Osteocyte (in vitro differentiated cells): Measurements from ENCODE around the gene DIAPH1. TPM values are rescaled to one million over a fixed set of nuclear protein-coding genes. Genes with fewer than 3 reads are reported as not detected.

Source experiments
- DNase-seq: peaks from one replicate; pipeline ENCODE4 v3.0.0; 2021; ENCODE audit warnings: mixed read lengths; ENCODE audit not compliant: unreplicated experiment; ENCODE audit errors: extremely low spot score
- H3K27ac Mint-ChIP-seq: one replicate; pipeline ENCODE4 v1.8.0; 2021; ENCODE audit warnings: mild to moderate bottlenecking, mixed read lengths; ENCODE audit not compliant: unreplicated experiment
- H3K27me3 Mint-ChIP-seq: one replicate; pipeline ENCODE4 v1.8.0; 2021; ENCODE audit warnings: mixed read lengths; ENCODE audit not compliant: unreplicated experiment
- H3K36me3 Mint-ChIP-seq: one replicate; pipeline ENCODE4 v1.8.0; 2021; ENCODE audit warnings: mixed read lengths; ENCODE audit not compliant: unreplicated experiment
- H3K4me1 Mint-ChIP-seq: one replicate; pipeline ENCODE4 v1.8.0; 2021; ENCODE audit warnings: mixed read lengths; ENCODE audit not compliant: unreplicated experiment
- H3K4me3 Mint-ChIP-seq: one replicate; pipeline ENCODE4 v1.8.0; 2021; ENCODE audit warnings: mild to moderate bottlenecking, moderate library complexity, mixed read lengths; ENCODE audit not compliant: unreplicated experiment
- H3K9me3 Mint-ChIP-seq: one replicate; pipeline ENCODE4 v1.8.0; 2021; ENCODE audit warnings: mixed read lengths; ENCODE audit not compliant: unreplicated experiment
- CTCF ChIP-seq: fragments of 200-600 bp; sonication (generic); IDR thresholded peaks from 2 replicates; pipeline ENCODE4 v1.5.0; 2021; ENCODE audit warnings: antibody characterized with exemption, mild to moderate bottlenecking, moderate library complexity
- total RNA-seq: library from RNA; stranded (reverse); gene quantifications from 2 replicates; pipeline ENCODE4 v1.2.1, GENCODE V29; 2021

Gene DIAPH1
- total RNA-seq, 1 donor from 2014 or later: 50.9 TPM

GRCh38 chr5:141513627-141514329, 105.0 kb downstream of the DIAPH1 start:
- no peak for TF ChIP-seq CTCF
- Mint-ChIP-seq H3K4me3 (peak overlapping the region; percentile 73), H3K27ac (peak overlapping the region; percentile 96), H3K27me3 (no peaks in the 10 kb centered on the region), H3K36me3 (peaks cover 11% of the 10 kb centered on the region), H3K4me1 (peaks cover 86% of the 10 kb centered on the region), H3K9me3 (no peaks in the 10 kb centered on the region)
- DNase-seq: no peak

GRCh38 chr5:141512911-141513626, 105.7 kb downstream of the DIAPH1 start:
- Mint-ChIP-seq H3K27ac (peak overlapping the region; percentile 96), H3K4me3 (peak overlapping the region; percentile 73), H3K4me1 (peaks cover 86% of the 10 kb centered on the region), H3K9me3 (no peaks in the 10 kb centered on the region), H3K27me3 (no peaks in the 10 kb centered on the region), H3K36me3 (peaks cover 9% of the 10 kb centered on the region)
- no peak for TF ChIP-seq CTCF
- DNase-seq: no peak

DNA sequence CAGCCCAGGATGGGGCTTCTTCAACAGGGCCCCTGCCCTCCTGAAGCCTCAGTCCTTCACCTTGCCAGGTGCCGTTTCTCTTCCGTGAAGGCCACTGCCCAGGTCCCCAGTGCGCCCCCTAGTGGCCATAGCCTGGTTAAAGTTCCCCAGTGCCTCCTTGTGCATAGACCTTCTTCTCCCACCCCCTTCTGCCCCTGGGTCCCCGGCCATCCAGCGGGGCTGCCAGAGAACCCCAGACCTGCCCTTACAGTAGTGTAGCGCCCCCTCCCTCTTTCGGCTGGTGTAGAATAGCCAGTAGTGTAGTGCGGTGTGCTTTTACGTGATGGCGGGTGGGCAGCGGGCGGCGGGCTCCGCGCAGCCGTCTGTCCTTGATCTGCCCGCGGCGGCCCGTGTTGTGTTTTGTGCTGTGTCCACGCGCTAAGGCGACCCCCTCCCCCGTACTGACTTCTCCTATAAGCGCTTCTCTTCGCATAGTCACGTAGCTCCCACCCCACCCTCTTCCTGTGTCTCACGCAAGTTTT, 106.3 kb downstream of the DIAPH1 start:
- no peak for DNase-seq
- Mint-ChIP-seq H3K27me3 (no peaks in the 10 kb centered on the region), H3K9me3 (no peaks in the 10 kb centered on the region), H3K4me3 (peak overlapping the region; percentile 73), H3K27ac (peak overlapping the region; percentile 96), H3K36me3 (peaks cover 7% of the 10 kb centered on the region), H3K4me1 (peaks cover 86% of the 10 kb centered on the region)
- peak; percentile 80 for TF ChIP-seq CTCF

DNA sequence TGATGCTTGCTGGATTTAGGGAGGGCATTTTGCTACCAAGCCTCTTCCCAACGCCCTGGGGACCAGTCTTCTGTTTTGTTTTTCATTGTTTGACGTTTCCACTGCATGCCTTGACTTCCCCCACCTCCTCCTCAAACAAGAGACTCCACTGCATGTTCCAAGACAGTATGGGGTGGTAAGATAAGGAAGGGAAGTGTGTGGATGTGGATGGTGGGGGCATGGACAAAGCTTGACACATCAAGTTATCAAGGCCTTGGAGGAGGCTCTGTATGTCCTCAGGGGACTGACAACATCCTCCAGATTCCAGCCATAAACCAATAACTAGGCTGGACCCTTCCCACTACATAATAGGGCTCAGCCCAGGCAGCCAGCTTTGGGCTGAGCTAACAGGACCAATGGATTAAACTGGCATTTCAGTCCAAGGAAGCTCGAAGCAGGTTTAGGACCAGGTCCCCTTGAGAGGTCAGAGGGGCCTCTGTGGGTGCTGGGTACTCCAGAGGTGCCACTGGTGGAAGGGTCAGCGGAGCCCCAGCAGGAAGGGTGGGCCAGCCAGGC, 107.0 kb downstream of the DIAPH1 start:
- peak overlapping the region; percentile 33 for H3K27ac Mint-ChIP-seq

More for the DNA sequence above, 107.0 kb downstream of the DIAPH1 start:
- Mint-ChIP-seq H3K36me3 (peaks cover 6% of the 10 kb centered on the region), H3K4me1 (peaks cover 88% of the 10 kb centered on the region), H3K9me3 (no peaks in the 10 kb centered on the region), H3K27me3 (no peaks in the 10 kb centered on the region), H3K4me3 (no peak overlapping the region)
- TF ChIP-seq CTCF: no peak
- no peak for DNase-seq
